ENCODE results near the gene SULT2B1.
"Not testable (repeated sequence)": the region's sequence is repeated elsewhere in the genome, so short reads cannot be mapped to it uniquely, and the experiment has no call there.

Gene SULT2B1

DNA sequence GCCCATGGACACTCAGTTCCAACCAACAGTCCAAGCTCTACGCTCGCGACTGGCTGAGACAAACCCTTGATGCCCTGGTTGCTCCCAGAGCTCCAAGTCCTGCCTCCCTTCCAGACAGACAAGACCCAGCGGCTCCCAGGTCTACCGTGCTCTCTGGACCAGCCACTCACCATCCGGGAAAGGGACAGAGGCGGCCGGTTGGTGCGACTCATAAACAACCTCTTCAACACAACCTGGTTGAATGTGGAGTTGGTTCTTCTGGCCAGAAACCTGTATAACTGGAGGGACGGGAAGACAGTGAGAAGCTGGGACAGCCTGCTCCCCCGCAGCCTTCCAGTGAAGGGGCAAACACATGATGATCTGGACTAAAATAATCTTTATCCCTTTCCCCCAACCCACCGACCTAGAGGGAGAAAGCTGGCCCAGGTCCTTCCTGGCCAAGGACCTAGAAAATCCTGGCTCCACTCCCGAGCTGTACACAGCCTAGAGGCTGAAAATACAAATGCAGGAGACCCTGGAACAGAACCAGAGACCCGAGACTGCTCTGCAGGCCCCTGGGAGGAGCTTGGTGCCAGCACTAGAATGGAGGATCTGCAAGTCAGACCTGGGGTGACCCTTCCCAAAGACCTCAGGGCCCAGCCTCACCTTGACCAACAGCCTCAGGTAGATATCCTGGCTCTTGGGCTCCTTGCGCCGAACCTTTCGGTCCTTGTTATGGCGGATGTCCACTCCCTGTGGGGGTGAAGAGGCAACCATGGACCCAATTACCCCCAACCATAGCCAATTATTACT is 65.4 kb downstream of the SULT2B1 start:
- in situ Hi-C loops (cut with MboI; ENCODE audit: low sequenced_read_pairs) = no loop called here

DNA sequence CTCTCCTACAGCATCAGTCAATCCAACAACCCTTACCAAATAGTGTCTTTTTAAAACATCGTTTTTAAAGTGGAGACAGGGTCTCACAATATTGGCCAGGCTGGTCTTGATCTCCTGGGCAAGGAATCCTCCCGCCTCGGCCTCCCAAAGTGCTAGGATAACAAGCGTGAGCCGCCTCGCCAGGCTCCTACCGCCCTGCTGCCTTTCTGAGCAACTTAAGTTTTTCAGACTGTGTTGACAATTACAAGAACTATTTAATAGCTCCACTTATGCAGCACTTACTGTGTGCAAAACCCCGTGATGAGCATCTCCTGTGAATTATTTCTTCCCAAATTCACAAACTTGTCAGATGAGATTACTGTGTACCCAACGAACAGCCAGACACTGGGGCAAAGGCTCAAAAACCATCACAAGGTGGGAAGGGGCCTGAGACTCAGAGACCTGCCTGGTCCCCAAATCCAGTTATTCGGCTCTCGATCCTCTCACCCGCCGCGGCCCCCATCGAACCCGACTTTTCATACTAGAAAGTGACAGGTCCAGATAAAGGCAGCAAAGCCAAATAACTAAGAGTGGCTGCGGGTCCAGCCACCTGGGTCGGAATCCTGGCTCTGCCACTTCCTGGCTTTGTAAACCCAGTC is 66.4 kb downstream of the SULT2B1 start:
- in situ Hi-C loops (cut with MboI; ENCODE audit: low sequenced_read_pairs) = no loop called here

DNA sequence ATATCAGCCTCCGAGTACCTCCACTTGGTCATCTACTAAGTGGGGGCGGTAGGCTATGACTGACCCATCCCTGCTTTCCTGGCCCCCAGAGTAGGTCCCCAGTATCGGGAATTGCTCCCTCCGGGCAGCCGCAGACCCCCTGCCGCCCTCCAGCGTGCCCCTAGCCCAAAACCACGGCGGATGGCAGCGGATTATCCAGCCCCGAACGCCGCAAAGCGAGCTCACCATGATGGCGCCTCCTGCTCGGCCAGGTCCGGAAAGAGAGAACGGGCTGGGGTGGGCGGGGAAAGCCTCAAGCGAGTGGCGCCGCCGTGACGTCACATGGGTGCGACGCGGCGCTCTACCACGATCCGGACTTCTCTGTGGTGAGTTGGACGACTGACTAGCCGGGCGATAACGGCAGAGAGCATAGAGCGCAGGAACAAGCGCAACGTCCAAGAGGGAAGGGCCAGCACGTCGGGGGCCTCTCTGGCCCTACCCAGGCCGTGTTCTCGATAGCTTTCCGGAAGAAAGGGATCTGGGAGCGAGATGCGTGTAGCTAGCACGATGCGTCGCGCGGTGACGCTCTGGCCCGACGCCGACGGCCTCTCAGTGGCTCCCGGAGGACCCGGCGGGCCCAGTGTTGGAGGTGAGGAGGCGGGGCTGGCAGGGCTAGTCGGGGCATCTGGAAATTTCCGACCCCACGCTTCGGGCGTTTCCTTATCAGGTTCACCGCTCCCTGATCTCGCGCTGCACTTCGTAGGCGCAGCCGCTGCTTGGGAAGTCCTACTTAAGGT is 67.1 kb downstream of the SULT2B1 start, which contains the start of the genes RPL18 and SPHK2:
Gene RPL18, minus strand, starts transcription at position 263 of the 776 bp plus-strand sequence. Its CDS starts 35 bp downstream, at position 228.
Gene SPHK2, plus strand, starts transcription at position 591 of the 776 bp plus-strand sequence. CDS start 1,009 bp downstream, outside the sequence.
- in situ Hi-C loops (cut with MboI; ENCODE audit: low sequenced_read_pairs) = no loop called here

DNA sequence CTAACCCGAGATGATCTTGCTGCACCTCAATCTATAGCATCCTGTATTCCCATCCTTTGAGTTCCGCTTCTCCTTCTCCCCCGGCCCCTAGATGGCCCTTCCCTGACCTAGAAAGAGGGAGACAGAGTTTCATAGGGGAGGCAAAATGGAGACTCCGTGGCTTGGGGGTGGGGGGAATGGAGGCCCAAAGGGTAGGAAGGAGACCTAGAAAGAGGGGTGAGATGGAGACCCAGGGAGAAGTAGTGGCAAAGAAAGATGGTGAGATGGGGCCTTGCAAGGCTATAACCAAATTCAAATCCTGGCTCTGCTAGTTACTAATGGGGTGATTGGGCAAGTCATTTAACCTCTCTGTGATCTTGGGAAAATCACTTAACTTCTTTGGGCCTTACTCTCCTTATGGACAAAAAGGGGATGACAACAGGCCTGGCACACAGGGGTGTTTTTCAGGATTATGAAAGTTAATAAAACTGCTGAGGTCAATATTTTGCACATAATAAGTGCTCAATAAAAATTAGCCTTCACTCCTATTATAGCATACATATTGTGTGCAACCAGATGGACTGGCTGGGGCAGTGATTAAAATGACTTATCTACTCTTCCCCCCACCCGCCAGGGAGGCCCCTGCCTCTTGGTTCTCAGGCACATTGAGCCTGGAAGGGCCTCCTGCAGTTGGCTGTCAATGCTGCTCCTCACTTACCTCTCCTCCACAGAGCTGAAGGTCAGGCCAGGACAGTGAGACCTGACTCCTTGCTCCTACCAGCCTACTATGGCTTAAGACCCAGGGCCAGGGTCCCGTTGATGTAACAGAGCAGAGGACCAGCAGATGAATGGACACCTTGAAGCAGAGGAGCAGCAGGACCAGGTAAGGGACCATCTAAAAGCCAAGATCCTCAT is 68.0 kb downstream of the SULT2B1 start:
- in situ Hi-C loops (cut with MboI; ENCODE audit: low sequenced_read_pairs) = no loop called here

DNA sequence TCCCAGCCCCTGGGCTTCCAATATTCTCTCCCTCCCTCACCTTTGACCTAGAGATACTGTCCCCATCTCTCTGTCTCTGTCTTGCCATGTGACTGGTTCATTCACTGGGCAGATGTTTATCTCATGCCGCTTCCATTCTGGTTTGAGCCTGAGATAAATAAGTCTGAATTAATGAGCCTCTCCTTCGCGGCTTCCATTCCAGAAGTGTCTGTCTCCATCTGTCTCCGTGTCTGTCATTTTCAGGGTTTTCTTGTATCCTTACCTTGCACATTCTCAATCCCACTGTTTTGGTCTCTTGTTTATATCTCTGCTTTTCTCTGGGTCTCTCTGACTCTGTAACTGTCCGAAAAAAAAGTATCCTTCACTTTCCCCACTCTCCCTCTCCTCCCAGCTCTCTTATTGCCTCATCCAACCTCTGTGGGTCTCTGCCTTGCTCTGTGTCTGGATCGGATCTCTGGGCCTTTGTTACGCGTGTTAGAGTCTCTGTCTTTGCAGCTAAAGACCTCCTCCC is 71.6 kb downstream of the SULT2B1 start:
- in situ Hi-C loops (cut with MboI; ENCODE audit: low sequenced_read_pairs) = no loop called here

DNA sequence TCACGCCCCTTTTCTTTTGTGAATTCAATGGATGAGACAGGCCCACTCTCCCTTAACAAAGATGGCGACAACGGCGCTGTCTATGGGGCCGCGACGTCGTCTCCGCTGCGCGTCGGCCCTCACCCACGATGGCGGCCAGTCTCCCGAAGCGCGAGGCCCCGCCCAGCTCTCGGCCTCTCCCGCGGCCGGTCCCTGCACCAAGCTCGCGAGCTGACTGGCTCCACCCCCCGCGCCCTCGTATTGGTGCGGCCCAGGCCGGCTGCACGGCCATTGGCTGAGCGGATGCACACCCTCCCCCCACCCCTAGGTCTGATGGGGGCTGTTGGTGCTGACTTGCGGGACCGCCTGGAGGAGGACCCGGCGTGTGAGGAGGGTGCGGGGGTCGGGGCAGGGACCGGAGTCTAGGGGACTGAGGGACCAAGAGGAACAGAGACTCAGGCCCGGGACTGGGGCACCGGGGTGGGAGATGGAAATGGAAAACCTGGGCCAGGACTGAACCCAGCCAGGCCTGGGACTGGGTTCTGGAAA is 72.2 kb downstream of the SULT2B1 start:
- in situ Hi-C loops (cut with MboI; ENCODE audit: low sequenced_read_pairs) = no loop called here

DNA sequence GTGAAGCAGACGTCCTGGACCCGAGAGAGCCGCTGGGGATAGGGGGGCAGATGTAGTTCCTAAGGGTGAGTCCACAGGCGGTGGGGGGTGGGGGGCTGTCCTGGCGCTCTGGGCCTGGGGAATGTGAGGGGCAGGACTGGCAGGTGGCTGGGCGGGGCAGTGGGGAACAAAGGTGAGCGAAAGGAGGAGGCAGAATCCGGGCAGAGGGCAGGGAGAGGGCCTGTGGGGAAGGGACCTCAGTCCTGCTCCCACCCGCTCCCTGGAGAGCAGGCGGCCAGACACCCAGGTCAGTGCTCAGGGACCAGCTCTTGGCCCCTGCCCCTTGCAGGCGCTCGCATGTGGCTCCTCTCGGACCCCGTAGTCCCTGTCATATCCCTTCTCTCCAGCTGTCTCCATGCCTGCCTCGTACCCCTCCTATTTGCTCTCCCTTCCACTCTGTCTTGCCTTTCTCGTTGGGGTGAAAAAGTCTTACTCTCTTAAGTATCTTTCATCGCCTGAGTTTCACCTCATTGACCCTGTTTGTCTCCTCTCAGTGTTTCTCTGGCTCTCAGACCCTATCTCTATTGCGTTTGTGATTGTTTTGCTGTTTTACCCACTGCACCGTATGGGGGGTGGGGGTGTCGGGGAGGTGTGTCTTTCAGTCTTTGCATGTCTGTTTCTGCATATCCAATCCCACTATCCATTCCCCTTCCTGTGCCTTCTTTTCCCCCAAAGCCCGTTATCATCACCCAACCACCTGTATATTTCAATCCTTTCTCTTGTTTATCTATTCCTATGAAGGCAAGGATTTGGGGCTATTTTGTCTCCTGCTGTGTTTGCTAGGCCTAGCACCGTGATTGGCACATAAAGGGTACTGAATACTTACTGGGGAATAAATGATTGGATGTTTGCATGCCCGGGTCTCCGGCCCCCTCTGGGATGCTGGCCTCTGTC is 73.1 kb downstream of the SULT2B1 start:
- in situ Hi-C loops (cut with MboI; ENCODE audit: low sequenced_read_pairs) = no loop called here

DNA sequence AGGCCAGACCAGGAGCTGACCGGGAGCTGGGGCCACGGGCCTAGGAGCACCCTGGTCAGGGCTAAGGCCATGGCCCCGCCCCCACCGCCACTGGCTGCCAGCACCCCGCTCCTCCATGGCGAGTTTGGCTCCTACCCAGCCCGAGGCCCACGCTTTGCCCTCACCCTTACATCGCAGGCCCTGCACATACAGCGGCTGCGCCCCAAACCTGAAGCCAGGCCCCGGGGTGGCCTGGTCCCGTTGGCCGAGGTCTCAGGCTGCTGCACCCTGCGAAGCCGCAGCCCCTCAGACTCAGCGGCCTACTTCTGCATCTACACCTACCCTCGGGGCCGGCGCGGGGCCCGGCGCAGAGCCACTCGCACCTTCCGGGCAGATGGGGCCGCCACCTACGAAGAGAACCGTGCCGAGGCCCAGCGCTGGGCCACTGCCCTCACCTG is 73.9 kb downstream of the SULT2B1 start:
- in situ Hi-C loops (cut with MboI; ENCODE audit: low sequenced_read_pairs) = no loop called here

DNA sequence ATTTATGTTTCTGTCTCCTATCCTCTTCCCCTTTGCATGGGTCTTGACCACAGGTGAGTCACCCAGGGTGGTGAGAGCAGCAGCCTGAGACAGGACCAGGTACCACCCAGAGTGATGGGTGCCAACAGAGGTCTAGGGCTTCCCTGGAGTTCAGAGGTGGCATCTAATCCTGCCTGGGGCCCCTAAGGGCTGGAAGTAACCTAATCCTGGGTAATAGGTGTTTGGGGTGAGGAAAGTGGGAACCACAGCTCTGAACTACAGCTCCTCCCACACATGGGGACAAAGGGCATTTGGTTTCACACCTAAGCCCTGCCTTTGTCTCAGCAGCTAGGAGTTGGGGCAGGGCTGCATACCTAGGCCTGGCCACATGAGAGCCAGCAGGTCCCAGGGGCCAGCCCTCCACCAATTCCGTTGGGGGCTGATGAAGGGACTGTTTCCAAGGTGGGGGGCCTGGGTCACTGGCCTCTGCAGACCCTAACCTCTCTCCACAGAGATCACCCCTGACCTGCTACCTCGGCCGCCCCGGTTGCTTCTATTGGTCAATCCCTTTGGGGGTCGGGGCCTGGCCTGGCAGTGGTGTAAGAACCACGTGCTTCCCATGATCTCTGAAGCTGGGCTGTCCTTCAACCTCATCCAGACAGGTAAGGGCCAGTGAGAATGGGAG is 75.4 kb downstream of the SULT2B1 start:
- in situ Hi-C loops (cut with MboI; ENCODE audit: low sequenced_read_pairs) = no loop called here

DNA sequence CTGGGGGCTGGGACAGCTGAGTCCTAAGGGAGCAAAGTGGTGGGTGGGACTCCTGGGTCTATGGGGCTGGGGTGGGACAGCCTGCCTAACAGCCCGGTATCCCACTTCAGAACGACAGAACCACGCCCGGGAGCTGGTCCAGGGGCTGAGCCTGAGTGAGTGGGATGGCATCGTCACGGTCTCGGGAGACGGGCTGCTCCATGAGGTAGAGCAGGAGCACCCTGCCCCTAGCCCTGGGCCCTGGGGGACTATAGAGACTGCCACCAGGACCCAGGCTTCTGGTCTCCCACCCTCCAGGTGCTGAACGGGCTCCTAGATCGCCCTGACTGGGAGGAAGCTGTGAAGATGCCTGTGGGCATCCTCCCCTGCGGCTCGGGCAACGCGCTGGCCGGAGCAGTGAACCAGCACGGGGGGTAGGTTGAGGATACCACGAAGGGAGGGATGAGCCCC is 75.9 kb downstream of the SULT2B1 start:
- in situ Hi-C loops (cut with MboI; ENCODE audit: low sequenced_read_pairs) = no loop called here

DNA sequence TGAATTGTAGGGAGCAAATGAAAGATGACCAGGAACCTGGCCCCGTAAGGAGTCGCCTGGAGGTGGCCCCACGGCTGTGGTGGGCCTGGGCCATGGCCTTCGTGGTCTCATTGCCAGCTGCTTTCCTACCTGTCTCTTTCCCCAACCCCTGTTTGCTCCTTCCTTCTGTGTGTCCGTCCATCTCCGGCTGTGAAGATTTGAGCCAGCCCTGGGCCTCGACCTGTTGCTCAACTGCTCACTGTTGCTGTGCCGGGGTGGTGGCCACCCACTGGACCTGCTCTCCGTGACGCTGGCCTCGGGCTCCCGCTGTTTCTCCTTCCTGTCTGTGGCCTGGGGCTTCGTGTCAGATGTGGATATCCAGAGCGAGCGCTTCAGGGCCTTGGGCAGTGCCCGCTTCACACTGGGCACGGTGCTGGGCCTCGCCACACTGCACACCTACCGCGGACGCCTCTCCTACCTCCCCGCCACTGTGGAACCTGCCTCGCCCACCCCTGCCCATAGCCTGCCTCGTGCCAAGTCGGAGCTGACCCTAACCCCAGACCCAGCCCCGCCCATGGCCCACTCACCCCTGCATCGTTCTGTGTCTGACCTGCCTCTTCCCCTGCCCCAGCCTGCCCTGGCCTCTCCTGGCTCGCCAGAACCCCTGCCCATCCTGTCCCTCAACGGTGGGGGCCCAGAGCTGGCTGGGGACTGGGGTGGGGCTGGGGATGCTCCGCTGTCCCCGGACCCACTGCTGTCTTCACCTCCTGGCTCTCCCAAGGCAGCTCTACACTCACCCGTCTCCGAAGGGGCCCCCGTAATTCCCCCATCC is 76.7 kb downstream of the SULT2B1 start:
- in situ Hi-C loops (cut with MboI; ENCODE audit: low sequenced_read_pairs) = no loop called here

DNA sequence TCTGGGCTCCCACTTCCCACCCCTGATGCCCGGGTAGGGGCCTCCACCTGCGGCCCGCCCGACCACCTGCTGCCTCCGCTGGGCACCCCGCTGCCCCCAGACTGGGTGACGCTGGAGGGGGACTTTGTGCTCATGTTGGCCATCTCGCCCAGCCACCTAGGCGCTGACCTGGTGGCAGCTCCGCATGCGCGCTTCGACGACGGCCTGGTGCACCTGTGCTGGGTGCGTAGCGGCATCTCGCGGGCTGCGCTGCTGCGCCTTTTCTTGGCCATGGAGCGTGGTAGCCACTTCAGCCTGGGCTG is 77.3 kb downstream of the SULT2B1 start:
- in situ Hi-C loops (cut with MboI; ENCODE audit: low sequenced_read_pairs) = no loop called here

DNA sequence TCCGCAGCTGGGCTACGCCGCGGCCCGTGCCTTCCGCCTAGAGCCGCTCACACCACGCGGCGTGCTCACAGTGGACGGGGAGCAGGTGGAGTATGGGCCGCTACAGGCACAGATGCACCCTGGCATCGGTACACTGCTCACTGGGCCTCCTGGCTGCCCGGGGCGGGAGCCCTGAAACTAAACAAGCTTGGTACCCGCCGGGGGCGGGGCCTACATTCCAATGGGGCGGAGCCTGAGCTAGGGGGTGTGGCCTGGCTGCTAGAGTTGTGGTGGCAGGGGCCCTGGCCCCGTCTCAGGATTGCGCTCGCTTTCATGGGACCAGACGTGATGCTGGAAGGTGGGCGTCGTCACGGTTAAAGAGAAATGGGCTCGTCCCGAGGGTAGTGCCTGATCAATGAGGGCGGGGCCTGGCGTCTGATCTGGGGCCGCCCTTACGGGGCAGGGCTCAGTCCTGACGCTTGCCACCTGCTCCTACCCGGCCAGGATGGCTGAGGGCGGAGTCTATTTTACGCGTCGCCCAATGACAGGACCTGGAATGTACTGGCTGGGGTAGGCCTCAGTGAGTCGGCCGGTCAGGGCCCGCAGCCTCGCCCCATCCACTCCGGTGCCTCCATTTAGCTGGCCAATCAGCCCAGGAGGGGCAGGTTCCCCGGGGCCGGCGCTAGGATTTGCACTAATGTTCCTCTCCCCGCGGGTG is 77.8 kb downstream of the SULT2B1 start:
- in situ Hi-C loops (cut with MboI; ENCODE audit: low sequenced_read_pairs) = no loop called here

DNA sequence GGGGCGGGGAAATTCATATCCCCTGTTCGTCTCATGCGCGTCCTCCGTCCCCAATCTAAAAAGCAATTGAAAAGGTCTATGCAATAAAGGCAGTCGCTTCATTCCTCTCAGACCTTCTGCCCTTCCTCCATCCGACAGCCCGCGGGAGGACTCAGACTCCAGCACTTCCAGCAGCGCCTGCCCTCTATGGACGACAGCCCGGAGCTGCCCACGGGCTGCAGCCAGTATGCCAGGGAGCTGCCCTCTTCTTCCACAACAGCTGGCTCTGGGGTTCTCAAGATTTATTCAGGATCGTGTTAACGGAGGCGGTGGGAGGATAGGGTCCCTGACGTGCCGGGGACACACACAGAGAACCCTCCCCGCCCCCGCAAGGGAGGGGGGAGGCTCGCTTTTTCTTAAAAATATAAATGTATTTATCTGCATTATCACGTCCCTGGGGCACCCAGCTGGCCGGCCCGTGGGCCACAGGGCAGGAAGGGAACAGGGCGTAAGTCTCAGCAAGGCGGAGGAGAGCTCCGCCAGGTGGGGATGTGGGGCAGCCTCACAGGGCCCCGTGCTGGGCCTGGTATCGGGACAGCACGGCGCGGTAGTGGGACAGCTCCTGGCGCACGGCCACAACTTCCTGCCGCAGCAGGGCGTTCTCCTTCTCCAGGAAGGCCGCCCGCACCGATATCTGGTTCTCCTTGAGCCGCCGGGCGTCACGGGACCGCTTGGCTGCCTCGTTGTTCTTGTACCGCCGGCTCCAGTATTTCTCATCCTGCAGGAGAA is 78.5 kb downstream of the SULT2B1 start:
- in situ Hi-C loops (cut with MboI; ENCODE audit: low sequenced_read_pairs) = no loop called here

DNA sequence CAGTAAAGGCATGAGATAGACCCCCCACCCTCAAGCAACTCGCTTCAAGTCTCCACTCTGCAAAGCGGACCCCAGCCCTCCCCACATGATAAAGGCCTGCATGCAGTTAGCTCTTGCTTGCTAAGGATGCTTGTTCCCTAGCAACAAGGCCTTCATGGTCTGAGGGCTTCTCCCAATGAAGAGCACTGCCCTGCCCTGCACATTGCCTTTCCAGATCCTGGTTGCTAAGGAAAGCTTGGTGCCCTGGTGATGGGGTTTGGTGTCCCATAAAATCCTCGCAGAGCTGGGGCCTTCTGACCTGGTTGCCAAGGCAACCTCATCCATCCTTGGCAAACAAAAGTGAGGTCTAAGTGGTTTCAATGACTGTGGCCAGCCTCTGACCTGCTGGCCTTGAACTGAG is 79.3 kb downstream of the SULT2B1 start:
- in situ Hi-C loops (cut with MboI; ENCODE audit: low sequenced_read_pairs) = no loop called here

DNA sequence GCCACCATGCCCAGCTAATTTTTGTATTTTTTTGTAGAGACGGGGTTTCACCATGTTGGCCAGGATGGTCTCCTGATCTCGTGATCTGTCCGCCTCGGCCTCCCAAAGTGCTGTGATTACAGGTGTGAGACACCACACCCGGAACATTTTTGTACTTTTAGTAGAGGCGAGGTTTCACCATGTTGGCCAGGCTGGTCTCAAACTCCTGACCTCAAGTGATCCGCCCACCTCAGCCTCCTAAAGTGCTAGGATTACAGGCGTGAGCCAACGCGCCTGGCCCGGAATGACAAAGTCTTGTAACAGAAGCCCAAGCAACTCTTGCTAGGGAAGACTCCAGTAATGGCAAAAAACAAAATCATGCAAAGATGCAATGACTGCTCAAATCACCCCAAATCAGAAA is 80.3 kb downstream of the SULT2B1 start:
- in situ Hi-C loops (cut with MboI; ENCODE audit: low sequenced_read_pairs) = not testable (repeated sequence)

Data from HL-60/S4 treated with phorbol 12-myristate 13-acetate at 8.2 ng/mL for 4 days and 3 days (cell line).